Measurements from ENCODE around the gene S100A16.
"Not testable (repeated sequence)": the region's sequence is repeated elsewhere in the genome, so short reads cannot be mapped to it uniquely, and the experiment has no call there.

Gene S100A16

DNA sequence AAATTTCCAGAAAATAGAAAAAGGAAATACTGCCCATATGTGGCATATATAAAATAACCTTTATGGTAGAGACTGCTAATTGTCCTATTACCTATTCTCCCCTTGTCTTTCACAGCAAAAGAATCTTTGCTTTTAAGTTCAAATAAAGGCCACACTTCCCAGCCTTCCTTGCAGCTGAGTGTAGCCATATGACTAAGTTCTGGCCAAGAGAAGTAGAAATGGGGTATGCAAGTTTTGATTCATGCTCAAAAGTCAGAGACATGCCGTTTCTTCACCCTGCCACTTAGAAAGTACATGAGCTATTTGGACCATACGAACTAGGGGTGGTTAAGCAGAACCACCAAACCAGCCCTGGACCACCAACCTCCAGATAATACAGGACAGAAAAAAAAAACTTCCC lies 29.0 kb downstream of the S100A16 start:
- TF ChIP-seq, protein P1, sequence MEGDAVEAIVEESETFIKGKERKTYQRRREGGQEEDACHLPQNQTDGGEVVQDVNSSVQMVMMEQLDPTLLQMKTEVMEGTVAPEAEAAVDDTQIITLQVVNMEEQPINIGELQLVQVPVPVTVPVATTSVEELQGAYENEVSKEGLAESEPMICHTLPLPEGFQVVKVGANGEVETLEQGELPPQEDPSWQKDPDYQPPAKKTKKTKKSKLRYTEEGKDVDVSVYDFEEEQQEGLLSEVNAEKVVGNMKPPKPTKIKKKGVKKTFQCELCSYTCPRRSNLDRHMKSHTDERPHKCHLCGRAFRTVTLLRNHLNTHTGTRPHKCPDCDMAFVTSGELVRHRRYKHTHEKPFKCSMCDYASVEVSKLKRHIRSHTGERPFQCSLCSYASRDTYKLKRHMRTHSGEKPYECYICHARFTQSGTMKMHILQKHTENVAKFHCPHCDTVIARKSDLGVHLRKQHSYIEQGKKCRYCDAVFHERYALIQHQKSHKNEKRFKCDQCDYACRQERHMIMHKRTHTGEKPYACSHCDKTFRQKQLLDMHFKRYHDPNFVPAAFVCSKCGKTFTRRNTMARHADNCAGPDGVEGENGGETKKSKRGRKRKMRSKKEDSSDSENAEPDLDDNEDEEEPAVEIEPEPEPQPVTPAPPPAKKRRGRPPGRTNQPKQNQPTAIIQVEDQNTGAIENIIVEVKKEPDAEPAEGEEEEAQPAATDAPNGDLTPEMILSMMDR (IDR thresholded peaks at IDR 0.05) = no peak
- no peaks in the 10 kb centered on the region for H3K36me3 ChIP-seq
- no peaks in the 10 kb centered on the region for H3K9me3 ChIP-seq
- H3K4me1 ChIP-seq (ENCODE audit: control insufficient read depth in 1 of 2, insufficient read depth in 1 of 2, low read depth in 1 of 2, low read length in 1 of 2) = no peaks in the 10 kb centered on the region
- H3K4me3 ChIP-seq (ENCODE audit: low read depth in 1 of 2, low read length in 1 of 2) = no peak overlapping the region
- H3K27ac ChIP-seq = no peak overlapping the region
- H3K27me3 ChIP-seq = peaks cover 20% of the 10 kb centered on the region

DNA sequence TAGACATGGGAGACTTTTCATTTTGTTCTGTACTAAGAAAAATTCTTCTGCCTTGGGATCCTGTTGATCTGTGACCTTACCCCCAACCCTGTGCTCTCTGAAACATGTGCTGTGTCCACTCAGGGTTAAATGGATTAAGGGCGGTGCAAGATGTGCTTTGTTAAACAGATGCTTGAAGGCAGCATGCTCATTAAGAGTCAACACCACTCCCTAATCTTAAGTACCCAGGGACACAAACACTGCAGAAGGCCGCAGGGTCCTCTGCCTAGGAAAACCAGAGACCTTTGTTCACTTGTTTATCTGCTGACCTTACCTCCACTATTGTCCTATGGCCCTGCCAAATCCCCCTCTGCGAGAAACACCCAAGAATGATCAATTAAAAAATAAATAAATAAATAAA lies 29.4 kb downstream of the S100A16 start:
- H3K36me3 ChIP-seq; H3K4me3 ChIP-seq (ENCODE audit: low read depth in 1 of 2, low read length in 1 of 2); H3K9me3 ChIP-seq; H3K27ac ChIP-seq; H3K4me1 ChIP-seq (ENCODE audit: control insufficient read depth in 1 of 2, insufficient read depth in 1 of 2, low read depth in 1 of 2, low read length in 1 of 2): not testable (repeated sequence)
- peaks cover 24% of the 10 kb centered on the region for H3K27me3 ChIP-seq

DNA sequence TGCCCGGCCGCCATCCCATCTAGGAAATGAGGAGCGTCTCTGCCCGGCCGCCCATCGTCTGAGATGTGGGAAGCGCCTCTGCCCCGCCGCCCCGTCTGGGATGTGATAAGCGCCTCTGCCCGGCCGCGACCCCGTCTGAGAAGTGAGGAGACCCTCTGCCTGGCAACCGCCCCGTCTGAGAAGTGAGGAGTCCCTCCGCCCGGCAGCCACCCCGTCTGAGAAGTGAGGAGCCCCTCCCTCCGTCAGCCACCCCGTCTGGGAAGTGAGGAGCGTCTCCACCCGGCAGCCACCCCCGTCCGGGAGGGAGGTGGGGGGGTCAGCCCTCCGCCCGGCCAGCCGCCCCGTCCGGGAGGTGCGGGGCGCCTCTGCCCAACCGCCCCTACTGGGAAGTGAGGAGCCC lies 30.1 kb downstream of the S100A16 start:
- H3K36me3 ChIP-seq; H3K9me3 ChIP-seq; H3K4me1 ChIP-seq (ENCODE audit: control insufficient read depth in 1 of 2, insufficient read depth in 1 of 2, low read depth in 1 of 2, low read length in 1 of 2); H3K27ac ChIP-seq; H3K4me3 ChIP-seq (ENCODE audit: low read depth in 1 of 2, low read length in 1 of 2): not testable (repeated sequence)
- peaks cover 31% of the 10 kb centered on the region for H3K27me3 ChIP-seq

DNA sequence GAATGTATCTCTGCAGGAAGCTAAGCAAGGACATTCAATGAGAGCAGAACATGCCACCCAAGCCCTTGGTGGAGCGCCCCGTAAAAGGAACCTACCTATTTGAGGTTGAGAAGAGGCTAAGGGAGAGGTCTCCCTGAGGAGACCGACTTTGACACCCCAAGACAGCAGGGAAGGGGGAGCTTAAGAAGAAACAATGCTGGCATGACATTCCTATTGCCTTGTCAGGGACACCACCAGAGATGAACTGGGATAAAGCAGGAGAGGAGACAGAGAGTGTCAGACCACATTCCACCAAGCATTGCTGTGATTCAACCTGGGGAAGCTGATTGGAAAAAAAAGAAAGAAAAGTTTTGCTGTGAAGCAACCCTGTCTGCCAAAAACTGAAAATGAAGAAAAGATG lies 34.0 kb downstream of the S100A16 start:
- Histone ChIP-seq H3K27ac (no peak overlapping the region), H3K4me1 (ENCODE audit: control insufficient read depth in 1 of 2, insufficient read depth in 1 of 2, low read depth in 1 of 2, low read length in 1 of 2) (peaks cover 7 to 9% of the 10 kb centered on the region in 2 experiments), H3K36me3 (no peaks in the 10 kb centered on the region), H3K27me3 (peaks cover 23% of the 10 kb centered on the region), H3K9me3 (no peaks in the 10 kb centered on the region), H3K4me3 (ENCODE audit: low read depth in 1 of 2, low read length in 1 of 2) (no peak overlapping the region)
- TF ChIP-seq, protein P1 (IDR thresholded peaks at IDR 0.05) = no peak

DNA sequence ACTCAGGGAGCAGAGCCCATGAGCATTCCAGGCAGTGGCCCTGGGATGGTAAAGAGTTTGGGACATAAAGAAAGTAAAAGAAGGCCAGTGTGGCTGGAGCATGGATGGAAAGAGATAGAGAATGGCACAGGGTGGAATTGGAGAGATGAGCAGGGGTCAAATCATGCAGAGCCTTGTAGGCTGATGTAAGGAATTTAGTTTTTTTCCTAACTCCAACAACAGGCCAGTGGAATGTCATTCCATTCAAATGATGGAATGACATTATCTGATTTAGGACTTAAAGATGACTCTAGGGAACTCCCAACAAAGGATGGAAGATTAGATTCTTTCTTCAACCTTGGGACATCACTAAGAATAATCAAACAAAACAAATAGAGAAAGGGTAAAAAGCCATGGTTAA lies 34.4 kb downstream of the S100A16 start:
- H3K27ac ChIP-seq = no peak overlapping the region
- peaks cover 23% of the 10 kb centered on the region for H3K27me3 ChIP-seq
- peaks cover 12 to 13% of the 10 kb centered on the region in 2 experiments for H3K4me1 ChIP-seq (ENCODE audit: control insufficient read depth in 1 of 2, insufficient read depth in 1 of 2, low read depth in 1 of 2, low read length in 1 of 2)
- no peaks in the 10 kb centered on the region for H3K36me3 ChIP-seq
- H3K4me3 ChIP-seq (ENCODE audit: low read depth in 1 of 2, low read length in 1 of 2) = no peak overlapping the region
- H3K9me3 ChIP-seq = no peaks in the 10 kb centered on the region
- TF ChIP-seq, protein P1 (IDR thresholded peaks at IDR 0.05) = no peak

DNA sequence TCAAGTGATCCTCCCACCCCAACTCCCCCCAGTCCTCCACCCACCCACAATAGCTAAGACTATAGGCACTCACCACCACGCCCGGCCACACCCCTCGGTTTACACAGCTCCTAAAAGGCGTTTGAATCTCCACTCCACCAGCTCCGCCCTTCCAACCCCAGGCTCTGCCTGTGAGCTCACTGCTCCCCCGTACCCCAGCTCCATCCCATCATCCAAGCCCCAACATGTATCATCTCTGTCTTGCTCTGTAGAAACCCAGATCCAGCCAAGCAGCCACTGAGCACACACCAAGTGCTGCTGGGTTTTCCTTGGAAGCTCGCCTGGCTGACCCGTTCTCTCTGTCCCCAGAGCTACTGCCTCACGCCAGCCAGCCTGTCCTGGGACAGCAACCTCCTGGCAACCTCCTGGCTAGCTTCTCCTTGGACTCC lies 35.3 kb downstream of the S100A16 start:
- H3K27me3 ChIP-seq = peaks cover 23% of the 10 kb centered on the region
- peaks cover 20 to 22% of the 10 kb centered on the region in 2 experiments for H3K4me1 ChIP-seq (ENCODE audit: control insufficient read depth in 1 of 2, insufficient read depth in 1 of 2, low read depth in 1 of 2, low read length in 1 of 2)
- H3K27ac ChIP-seq = no peak overlapping the region
- TF ChIP-seq, protein P1 (IDR thresholded peaks at IDR 0.05) = no peak
- H3K36me3 ChIP-seq = no peaks in the 10 kb centered on the region
- H3K4me3 ChIP-seq (ENCODE audit: low read depth in 1 of 2, low read length in 1 of 2) = no peak overlapping the region
- H3K9me3 ChIP-seq = no peaks in the 10 kb centered on the region

DNA sequence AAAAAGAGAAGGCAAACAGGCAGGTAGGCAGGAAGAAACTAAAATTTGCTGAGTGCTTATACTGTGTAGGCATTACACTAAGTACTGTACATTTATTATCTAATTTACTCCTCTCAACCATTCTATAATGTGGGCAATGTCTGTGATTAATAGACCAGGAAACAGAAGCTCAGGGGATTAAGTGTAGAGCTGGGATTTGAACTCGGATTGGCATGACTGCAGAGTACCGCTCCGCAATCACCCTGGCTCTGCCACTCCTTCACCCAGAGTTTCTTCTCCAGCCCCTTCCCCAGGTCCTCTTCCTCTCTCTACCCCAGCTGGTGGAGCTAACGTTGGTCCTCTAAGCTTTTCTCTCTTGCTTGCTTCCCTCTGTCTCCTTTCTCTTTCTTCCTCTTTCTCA lies 35.8 kb downstream of the S100A16 start:
- Histone ChIP-seq H3K36me3 (no peaks in the 10 kb centered on the region), H3K27me3 (peaks cover 23% of the 10 kb centered on the region), H3K9me3 (no peaks in the 10 kb centered on the region), H3K27ac (no peak overlapping the region), H3K4me1 (ENCODE audit: control insufficient read depth in 1 of 2, insufficient read depth in 1 of 2, low read depth in 1 of 2, low read length in 1 of 2) (peaks cover 25 to 27% of the 10 kb centered on the region in 2 experiments), H3K4me3 (ENCODE audit: low read depth in 1 of 2, low read length in 1 of 2) (no peak overlapping the region)
- TF ChIP-seq, protein P1 (IDR thresholded peaks at IDR 0.05) = no peak

DNA sequence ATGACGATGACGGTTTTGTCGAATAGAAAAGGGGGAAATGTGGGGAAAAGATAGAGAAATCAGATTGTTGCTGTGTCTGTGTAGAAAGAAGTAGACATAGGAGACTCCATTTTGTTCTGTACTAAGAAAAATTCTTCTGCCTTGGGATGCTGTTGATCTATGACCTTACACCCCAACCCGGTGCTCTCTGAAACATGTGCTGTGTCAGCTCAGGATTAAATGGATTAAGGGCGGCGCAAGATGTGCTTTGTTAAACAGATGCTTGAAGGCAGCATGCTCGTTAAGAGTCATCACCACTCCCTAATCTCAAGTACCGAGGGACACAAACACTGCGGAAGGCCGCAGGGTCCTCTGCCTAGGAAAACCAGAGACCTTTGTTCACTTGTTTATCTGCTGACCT lies 37.4 kb downstream of the S100A16 start:
- Histone ChIP-seq H3K27me3 (peaks cover 23% of the 10 kb centered on the region), H3K4me1 (ENCODE audit: control insufficient read depth in 1 of 2, insufficient read depth in 1 of 2, low read depth in 1 of 2, low read length in 1 of 2) (peaks cover 34 to 35% of the 10 kb centered on the region in 2 experiments)
- not testable (repeated sequence) for H3K36me3 ChIP-seq; H3K9me3 ChIP-seq; H3K27ac ChIP-seq; H3K4me3 ChIP-seq (ENCODE audit: low read depth in 1 of 2, low read length in 1 of 2)

DNA sequence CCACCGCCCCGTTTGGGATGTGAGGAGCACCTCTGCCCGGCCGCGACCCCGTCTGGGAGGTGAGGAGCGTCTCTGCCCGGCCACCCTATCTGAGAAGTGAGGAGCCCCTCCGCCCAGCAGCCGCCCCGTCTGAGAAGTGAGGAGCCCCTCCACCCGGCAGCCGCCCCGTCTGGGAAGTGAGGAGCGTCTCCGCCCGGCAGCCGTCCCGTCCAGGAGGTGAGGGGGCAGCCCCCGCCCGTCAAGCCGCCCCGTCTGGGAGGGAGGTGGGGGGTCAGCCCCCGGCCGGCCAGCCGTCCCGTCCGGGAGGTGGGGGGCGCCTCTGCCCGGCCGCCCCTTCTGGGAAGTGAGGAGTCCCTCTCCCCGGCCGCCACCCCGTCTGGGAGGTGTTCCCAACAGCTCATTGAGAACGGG lies 37.9 kb downstream of the S100A16 start:
- not testable (repeated sequence) for H3K4me3 ChIP-seq (ENCODE audit: low read depth in 1 of 2, low read length in 1 of 2); H3K36me3 ChIP-seq; H3K27ac ChIP-seq; H3K9me3 ChIP-seq
- H3K27me3 ChIP-seq = peaks cover 23% of the 10 kb centered on the region
- peaks cover 34 to 35% of the 10 kb centered on the region in 2 experiments for H3K4me1 ChIP-seq (ENCODE audit: control insufficient read depth in 1 of 2, insufficient read depth in 1 of 2, low read depth in 1 of 2, low read length in 1 of 2)

All from neutrophil (primary cell).